Lower leg skin (tissue), 4 donors: Measurements from ENCODE around the gene UBTD1. TPM values are rescaled to one million over a fixed set of nuclear protein-coding genes. Genes with fewer than 3 reads are reported as not detected.
"Not testable (repeated sequence)": the region's sequence is repeated elsewhere in the genome, so short reads cannot be mapped to it uniquely, and the experiment has no call there.

Experiments
- DNase-seq, 2 donors: peaks; one replicate each; pipeline ENCODE4 v3.0.0-alpha.2; 2019; ENCODE audit warnings: low spot score in 2 of 2
- H3K4me3 ChIP-seq: fragments of 200-600 bp; sonication (generic); 2 replicates; pipeline ENCODE4 v1.5.1; 2017; ENCODE audit warnings: mild to moderate bottlenecking, low read depth; ENCODE audit not compliant: poor library complexity, severe bottlenecking
- POLR2A ChIP-seq, 2 donors: fragments of 450-650 bp; IDR thresholded peaks; one replicate each; pipeline ENCODE4 v1.6.1; 2016 to 2017; ENCODE audit warnings: antibody characterized with exemption in 2 of 2, mild to moderate bottlenecking in 1 of 2, moderate library complexity in 1 of 2
- WGBS, 2 donors: methylation state at CpG; one replicate each; pipeline ENCODE4 v1.1.5; 2018; 5-methylcytosine and 5-hydroxymethylcytosine counted together
- intact Hi-C: fragments of 100-400 bp; cut with DNase I; formaldehyde crosslinking; loops from one replicate; pipeline ENCODE4 v1.15.0; 2023; ENCODE audit warnings: low total_unique reads
- total RNA-seq, 4 donors: library from RNA; depleted of rRNA; stranded (reverse); fragments of >200 nt; gene quantifications; one replicate each; pipeline ENCODE4 v1.1.0, GENCODE V29; 2016
- TF ChIP-seq, protein P1 (sequence below), 3 donors: fragments of 450-650 bp; IDR thresholded peaks; one replicate each; pipeline ENCODE4 v1.5.1; 2016; ENCODE audit warnings: antibody characterized with exemption in 3 of 3, mild to moderate bottlenecking in 3 of 3, moderate library complexity in 2 of 3

Gene UBTD1
- total RNA-seq, 4 donors from 2014 or later = 42.7 to 60.6 (median 59.6) TPM

DNA sequence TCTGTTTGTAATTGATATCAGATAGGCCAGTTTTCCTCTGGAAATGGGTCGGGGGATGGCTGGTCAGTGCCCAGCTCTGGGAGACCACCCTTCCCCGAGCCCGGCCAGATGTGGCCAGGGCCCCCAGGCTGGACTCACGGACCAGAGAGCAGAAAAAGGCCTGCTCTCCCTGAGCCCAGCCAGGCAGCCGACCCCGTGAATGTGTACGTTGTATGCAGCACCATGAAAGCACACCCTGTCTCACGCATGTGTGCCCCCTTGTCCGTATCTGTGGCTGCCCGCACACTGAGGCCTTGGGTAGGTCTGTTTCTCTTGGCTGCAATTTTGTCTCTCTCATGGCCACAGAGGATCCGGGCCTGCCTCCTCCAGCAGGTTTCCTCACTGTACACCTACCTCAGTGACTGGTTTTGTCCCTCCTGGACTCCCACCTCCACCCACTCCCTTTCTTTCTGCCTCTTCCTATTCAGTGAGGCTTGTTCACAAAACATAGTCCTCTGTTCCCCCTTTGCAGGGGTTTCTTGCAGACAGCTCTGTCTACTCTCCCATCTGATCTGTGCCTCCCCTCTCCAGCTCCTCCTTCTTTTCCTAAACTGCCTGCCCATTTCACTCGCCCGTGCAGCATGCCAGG lies 50.2 kb downstream of the UBTD1 start:
- no peak for DNase-seq
- intact Hi-C loops = no loop called here
- H3K4me3 ChIP-seq = no peak overlapping the region
- TF ChIP-seq, protein P1, sequence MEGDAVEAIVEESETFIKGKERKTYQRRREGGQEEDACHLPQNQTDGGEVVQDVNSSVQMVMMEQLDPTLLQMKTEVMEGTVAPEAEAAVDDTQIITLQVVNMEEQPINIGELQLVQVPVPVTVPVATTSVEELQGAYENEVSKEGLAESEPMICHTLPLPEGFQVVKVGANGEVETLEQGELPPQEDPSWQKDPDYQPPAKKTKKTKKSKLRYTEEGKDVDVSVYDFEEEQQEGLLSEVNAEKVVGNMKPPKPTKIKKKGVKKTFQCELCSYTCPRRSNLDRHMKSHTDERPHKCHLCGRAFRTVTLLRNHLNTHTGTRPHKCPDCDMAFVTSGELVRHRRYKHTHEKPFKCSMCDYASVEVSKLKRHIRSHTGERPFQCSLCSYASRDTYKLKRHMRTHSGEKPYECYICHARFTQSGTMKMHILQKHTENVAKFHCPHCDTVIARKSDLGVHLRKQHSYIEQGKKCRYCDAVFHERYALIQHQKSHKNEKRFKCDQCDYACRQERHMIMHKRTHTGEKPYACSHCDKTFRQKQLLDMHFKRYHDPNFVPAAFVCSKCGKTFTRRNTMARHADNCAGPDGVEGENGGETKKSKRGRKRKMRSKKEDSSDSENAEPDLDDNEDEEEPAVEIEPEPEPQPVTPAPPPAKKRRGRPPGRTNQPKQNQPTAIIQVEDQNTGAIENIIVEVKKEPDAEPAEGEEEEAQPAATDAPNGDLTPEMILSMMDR (IDR thresholded peaks at IDR 0.05) = no peak
- no peak for TF ChIP-seq POLR2A (IDR thresholded peaks at IDR 0.05)
- 74 to 80% methylated on average over 13 of the region's 13 CpGs for WGBS, 2 donors

DNA sequence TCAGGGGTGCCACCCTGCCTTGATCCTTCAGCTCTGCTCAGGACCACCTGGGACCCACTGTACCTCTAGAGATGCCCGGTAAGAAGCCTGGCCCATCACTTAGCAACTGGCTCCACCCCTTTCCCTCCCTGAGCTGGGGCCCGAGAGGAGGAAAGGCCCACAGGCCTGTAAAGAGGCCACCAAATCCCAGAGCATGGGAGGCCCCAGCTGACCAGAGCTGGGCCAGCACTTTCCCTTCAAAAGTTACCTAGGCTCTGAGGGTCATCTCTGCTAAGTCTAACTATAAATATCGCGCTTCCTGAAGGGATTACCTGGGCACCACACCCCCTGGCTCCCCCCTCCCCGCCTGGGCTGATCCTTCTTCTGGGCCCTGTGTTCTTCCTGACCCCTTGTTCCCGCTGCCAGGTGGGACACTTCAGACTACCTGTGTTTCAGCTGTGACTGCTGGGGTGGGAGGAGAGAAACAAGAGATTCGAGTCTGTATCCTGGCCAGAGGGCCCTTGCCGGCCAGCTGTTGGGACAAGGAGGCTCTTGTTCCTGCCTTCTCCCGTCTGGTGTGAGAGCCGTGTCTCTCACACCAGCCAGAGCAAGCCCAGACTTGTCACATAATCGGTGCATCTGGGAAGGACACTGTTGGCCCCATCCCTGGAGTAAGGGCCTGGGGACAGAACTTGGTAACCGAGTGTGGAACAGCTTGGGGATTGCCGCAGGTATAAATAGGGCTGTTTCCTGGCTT lies 51.0 kb downstream of the UBTD1 start:
- 43 to 44% methylated on average over 13 of the region's 13 CpGs for WGBS, 2 donors
- intact Hi-C loops = loop anchor here (10.0 kb wide), 1 partner anchor 85 kb away; no protein-coding TSS in a partner anchor
- no peak for DNase-seq
- H3K4me3 ChIP-seq = no peak overlapping the region
- TF ChIP-seq POLR2A (IDR thresholded peaks at IDR 0.05) = no peak
- TF ChIP-seq, protein P1 (IDR thresholded peaks at IDR 0.05) = no peak

DNA sequence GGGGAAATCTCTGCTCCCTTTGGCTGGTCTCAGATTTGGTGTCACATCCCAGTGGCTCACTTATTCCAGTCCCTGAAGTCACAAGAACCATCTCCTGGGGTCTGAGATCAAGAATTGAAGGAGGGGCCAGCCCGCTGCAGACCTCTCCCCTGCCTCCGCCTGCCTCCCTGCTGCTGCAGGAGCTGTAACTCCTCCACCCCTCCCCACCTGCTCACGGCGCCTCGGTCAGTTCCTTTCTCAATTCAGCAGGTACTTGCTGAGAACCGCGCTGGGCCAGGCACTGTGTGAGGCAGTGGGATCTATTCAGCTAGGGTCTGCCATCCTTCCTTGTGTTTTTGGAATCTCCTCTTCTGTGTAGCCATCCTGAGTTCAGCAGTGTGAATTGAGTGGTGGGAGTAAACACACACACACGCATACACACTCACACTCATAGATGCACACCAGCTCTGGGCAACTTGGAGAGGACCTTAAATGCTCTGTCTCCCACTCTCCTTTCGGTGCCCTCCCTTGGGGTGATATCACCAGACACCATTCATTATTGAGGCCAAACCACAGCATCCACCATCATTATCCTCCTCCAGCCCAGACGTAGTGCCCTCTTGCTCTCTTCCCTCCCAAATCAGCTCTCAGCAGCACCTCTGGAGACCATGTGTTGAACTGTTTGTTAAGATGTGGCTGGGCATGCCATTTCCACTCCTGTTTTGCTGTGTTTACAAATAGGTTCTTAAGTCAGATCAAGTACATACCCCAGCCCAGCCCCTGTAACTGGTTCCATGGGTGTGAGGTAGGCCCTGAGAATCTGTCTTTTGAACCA lies 51.8 kb downstream of the UBTD1 start:
- 68 to 70% methylated on average over 10 of the region's 10 CpGs for WGBS, 2 donors
- no peak for DNase-seq
- intact Hi-C loops = loop anchor here (10.0 kb wide), 1 partner anchor 86 kb away; no protein-coding TSS in a partner anchor
- no peak for TF ChIP-seq POLR2A (IDR thresholded peaks at IDR 0.05)
- TF ChIP-seq, protein P1 (IDR thresholded peaks at IDR 0.05) = no peak
- no peak overlapping the region for H3K4me3 ChIP-seq

DNA sequence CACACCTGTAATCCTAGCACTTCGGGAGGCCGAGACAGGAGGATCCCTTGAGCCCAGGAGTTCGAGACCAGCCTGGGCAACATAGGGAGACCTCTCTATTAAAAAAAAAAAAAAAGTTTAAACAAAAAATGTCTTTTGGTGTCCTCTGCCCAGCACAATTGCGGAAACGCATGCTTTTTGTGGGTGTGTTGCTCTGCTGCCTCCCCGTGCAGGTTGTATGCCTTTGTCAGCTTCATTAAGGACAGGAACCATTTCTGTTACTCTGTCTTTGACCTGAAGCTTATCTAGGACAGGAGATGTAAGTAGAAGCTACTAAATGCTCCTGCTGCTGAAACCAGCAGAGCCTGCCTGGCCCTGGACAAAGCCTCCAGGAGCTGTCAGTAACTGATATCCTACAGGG lies 52.5 kb downstream of the UBTD1 start:
- no peak for TF ChIP-seq POLR2A (IDR thresholded peaks at IDR 0.05)
- TF ChIP-seq, protein P1 (IDR thresholded peaks at IDR 0.05) = no peak
- WGBS, 2 donors = 80 to 92% methylated on average over 6 of the region's 6 CpGs
- H3K4me3 ChIP-seq = no peak overlapping the region
- intact Hi-C loops = loop anchor here (10.0 kb wide), 1 partner anchor 86 kb away; no protein-coding TSS in a partner anchor
- DNase-seq = no peak

DNA sequence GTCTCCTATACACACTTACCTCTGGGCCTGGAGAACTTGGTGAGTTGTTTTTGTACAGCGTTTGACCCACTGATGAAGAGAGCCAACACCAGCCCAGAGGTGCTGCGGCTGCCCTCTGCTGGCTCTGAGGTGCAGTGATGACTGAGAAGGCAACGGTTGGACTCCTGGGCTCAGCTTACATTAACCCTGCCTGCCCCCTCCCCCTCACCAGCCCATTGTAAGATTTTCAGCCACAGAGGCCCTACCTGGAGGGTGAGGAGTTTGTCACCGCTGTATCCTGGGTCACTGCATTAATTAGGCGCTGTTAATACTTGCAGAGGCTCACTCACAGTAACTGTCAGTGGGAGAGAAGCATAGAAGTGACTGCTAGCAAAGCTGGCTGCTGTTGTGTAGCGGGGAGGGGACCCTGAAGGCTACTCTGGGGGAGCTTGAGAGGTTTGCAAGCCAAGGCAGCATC lies 54.9 kb downstream of the UBTD1 start:
- TF ChIP-seq, protein P1 (IDR thresholded peaks at IDR 0.05) = peak in 1 of 3 donors; percentile 35
- no peak for TF ChIP-seq POLR2A (IDR thresholded peaks at IDR 0.05)
- H3K4me3 ChIP-seq = no peak overlapping the region
- intact Hi-C loops = loop anchor here (10.0 kb wide), 1 partner anchor 89 kb away; no protein-coding TSS in a partner anchor
- 17 to 24% methylated on average over 5 to 6 of the region's 6 CpGs for WGBS, 2 donors
- DNase-seq = peak; percentile 60 to 92

DNA sequence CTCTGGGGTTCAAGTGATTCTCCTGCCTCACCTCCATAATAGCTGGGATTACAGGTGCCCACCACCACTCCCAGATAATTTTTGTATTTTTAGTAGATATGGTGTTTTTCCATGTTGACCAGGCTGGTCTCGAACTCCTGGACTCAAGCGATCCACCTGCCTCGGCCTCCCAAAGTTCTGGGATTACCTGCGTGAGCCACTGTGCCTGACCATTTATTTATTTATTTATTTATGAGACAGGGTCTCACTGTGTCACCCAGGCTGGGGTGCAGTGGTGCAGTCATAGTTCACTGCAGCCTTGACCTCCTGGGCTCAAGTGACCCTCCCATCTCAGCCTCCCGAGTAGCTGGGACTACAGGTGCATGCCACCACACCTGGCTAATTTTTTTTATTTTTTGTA lies 55.6 kb downstream of the UBTD1 start:
- not testable (repeated sequence) for H3K4me3 ChIP-seq, DNase-seq
- whole genome bisulfite sequencing, 2 donors = 95 to 98% methylated on average over 5 of the region's 5 CpGs
- intact Hi-C loops = loop anchor here (10.0 kb wide), 1 partner anchor 90 kb away; no protein-coding TSS in a partner anchor

DNA sequence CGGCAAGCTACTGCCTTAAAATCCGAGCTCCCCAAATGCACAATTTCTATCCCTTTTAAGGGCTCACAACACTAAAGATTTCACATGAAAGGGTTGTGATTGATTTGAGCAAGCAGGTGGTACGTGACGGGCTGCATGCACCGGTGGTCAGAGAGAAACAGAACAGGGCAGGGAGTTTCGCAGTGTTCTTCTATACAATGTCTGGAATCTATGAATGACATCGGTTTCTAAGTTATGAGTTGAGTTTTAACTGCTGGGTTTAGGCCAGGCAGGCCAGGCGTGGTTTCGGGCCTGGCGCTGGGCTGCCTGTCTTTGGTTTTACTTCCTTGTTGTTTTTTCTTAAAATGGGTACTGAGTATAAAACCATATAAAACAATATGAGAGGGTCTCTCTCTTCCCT lies 56.8 kb downstream of the UBTD1 start:
- 77 to 80% methylated on average over 6 to 10 of the region's 10 CpGs for WGBS, 2 donors
- H3K4me3 ChIP-seq, DNase-seq: not testable (repeated sequence)
- intact Hi-C loops = loop anchor here (10.0 kb wide), 1 partner anchor 91 kb away; no protein-coding TSS in a partner anchor

DNA sequence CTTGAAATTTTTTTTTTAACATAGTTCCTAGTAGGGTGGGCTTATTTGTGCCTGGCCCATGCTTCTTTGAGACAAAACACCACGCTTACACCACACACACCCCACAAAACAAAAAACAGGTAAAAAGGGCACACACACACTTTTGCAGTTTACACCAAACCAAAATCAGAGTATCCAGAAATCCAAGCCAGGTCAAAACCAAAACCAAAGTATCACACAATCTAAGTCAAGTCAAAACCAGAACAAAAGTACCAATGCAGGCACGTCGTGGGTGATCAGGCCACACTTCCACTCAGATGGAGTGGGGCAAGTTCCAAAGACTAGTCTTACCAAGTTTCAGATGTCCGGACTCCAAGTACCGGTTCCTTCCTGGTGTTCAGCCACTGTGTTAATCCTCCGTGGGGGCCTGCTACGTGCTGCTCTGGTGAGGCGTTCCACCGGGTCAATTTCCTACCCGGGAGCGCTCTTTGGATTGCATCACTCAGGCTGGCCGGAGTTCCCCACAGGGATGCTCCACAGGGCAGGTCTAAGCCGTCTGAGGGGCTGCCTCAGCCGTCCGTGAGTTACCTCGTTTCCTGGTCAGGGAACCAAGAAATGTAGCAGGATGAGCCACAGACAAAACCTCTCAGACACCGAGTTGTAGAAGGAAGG lies 62.1 kb downstream of the UBTD1 start:
- WGBS, 2 donors = 86 to 88% methylated on average over 17 of the region's 17 CpGs
- intact Hi-C loops, DNase-seq, H3K4me3 ChIP-seq: not testable (repeated sequence)
